Skeletal muscle cell (primary cell): Measurements from ENCODE around the gene TRIM49D1.
"Not testable (repeated sequence)": the region's sequence is repeated elsewhere in the genome, so short reads cannot be mapped to it uniquely, and the experiment has no call there.

Source experiments
- DNase-seq: peaks from one replicate; pipeline ENCODE4 v3.0.0-alpha.2; 2010; ENCODE audit warnings: low read depth
- H3K4me3 ChIP-seq: 2 replicates; pipeline ENCODE4 v1.5.1; 2011; ENCODE audit warnings: low read depth, mild to moderate bottlenecking, control low read depth, low read length, moderate library complexity

TRIM49D1 gene, protein sequence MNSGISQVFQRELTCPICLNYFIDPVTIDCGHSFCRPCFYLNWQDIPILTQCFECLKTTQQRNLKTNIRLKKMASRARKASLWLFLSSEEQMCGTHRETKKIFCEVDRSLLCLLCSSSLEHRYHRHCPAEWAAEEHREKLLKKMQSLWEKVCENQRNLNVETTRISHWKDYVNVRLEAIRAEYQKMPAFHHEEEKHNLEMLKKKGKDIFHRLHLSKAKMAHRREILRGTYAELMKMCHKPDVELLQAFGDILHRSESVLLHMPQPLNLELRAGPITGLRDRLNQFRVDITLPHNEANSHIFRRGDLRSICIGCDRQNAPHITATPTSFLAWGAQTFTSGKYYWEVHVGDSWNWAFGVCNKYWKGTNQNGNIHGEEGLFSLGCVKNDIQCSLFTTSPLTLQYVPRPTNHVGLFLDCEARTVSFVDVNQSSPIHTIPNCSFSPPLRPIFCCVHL

DNA sequence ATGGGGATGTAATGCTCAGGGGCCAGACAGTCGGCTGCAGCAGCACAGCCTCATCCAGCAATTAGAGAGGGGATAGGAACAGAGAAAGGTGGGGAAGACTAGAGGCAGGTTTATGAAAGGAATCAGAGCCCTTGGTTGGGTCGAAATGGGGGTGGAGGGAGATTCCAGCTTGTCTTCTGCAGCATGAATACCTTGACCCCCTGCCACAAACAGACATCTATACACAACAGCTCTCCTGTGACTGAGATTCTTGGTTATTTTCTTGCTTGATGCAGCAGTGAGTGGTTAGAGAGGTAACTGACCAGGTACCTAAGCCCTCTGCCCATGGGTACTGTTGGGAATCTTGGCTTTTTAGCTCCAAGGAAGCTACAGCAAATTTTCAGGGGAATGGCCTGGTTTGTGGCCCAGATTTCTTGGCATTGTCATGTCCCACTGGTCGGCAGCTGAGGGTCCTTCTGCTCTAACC, at the start of gene TRIM49D1:
TRIM49D1 (minus strand) TSS at position 51 of the 466 bp plus-strand sequence. CDS start 4,535 bp downstream, outside the sequence.
- DNase-seq = no peak
- no peak within 1 kb of the TSS for H3K4me3 ChIP-seq

DNA sequence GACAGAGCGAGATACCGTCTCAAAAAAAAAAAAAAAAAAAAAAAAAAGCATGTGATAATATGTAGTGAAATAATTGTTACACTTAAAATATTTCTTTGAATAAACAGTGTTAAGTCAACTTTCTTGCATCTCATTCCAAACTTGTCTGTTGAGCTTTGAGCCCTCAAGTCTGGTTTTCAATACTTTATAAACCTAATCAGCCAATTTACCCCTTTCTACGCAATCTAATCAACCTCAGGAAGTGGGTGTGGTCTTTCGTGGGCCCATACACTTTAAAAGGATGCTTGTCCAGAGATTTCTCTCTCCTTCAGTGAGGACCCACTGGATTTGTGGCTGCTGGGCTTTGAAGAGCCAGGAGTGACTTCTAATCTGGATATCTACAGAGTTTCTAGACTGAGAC, 43.7 kb upstream of the TRIM49D1 start, which contains the start of gene TRIM64:
TRIM64 (plus strand) TSS at position 301 of the 400 bp plus-strand sequence. CDS start 2,467 bp downstream, outside the sequence.
- DNase-seq = not testable (repeated sequence)

DNA sequence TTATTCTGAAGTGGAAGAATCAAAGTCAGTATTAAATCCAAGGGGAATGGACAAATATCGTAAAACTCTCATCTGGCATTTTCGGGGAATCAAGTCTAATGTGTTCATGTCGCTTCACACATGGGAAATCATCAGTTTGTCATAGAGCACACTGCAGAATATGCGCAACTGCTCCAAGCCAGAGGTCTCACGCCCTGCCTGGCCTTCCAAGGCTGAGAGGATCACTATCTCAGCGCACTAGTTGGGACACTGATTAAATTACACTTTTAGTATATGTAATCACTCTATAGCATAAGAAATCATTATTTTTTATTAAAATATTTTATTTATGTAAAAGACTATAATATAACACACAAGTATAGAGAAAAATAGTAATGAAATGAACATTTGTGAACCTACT, 38.8 kb upstream of the TRIM49D1 start:
- not testable (repeated sequence) for DNase-seq, H3K4me3 ChIP-seq

More for the DNA sequence above, 43.7 kb upstream of the TRIM49D1 start, which contains the start of gene TRIM64:
- H3K4me3 ChIP-seq = not testable (repeated sequence)

DNA sequence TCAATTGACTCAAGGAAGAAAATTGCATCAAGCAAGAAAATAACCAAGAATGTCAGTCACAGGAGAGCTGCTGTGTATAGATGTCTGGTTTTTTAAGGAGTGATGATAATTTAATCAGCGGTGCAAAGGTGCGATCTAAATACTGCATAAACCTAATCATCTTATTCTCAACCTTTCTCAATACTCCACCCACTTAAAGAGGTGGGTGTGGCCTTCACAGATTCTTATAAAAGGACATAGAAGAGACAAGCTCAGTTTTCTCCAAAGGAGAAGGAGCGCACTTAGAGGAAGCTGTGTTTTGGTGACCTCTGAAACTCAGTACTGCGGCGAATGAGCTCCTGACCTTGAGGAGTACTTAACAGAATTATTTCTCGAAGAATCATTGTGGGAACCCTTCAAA, 1.7 kb upstream of the TRIM49D1 start, which contains the start of gene TRIM49D2:
TRIM49D2 (plus strand) TSS at position 301 of the 400 bp plus-strand sequence. CDS start 2,698 bp downstream, outside the sequence.
- not testable (repeated sequence) for DNase-seq, H3K4me3 ChIP-seq

DNA sequence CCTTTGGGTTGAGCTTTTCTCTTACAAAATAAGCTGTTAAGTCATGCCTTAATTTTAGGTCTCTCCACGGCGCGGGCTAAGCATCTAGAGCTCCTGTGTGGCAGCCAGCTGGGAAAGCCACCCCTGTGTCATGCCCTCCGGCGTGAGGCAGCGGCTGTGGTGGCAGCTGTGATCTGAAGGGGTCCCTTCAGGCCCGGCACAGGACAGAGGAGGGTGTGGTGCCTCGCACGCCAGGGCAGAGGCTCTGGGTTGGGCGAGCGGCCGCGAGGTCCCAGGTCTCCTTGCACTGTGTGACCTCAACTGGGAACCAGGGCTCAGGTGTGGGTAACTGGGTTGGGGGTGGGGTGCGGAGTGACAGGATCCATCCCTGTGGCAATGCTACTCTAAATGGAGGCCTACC, 21.2 kb downstream of the TRIM49D1 start:
- DNase-seq = not testable (repeated sequence)

DNA sequence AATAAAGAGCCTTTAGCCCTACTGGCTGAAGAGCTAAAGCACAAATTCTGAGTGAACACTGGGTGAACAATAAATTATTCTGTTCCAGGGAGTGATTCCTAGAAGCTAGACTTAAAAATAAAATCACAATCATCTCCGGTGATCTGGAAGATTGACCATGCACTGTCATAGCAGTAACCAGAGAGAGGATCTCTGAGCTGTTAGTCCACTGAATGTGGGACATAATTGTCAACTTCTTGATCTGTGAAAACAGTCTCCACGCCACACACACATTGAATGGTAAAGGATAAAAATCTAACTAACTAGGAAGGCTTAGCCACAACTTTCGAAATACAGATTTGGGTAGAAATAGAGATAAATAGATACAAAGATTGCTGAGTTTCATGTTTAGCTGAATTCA, 28.8 kb downstream of the TRIM49D1 start:
- not testable (repeated sequence) for DNase-seq

More for the DNA sequence above, 21.2 kb downstream of the TRIM49D1 start:
- H3K4me3 ChIP-seq = not testable (repeated sequence)

DNA sequence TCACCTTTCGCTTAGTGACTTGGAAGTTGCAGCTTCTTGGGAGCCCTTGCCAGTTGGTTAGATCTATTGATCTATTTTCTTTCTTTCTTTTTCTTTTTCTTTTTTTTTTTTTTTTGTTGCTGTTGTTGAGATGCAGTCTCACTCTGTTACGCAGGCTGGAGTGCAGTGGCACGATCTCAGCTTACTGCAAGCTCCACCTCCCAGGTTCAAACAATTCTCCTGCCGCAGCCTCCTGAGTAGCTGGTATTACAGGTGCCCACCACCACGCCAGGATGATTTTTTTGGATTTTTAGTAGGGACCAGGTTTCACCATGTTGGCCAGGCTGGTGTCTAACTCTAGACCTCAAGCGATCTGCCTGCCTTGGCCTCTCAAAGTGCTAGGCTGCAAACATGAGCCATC, 44.5 kb downstream of the TRIM49D1 start:
- not testable (repeated sequence) for H3K4me3 ChIP-seq, DNase-seq

More for the DNA sequence above, 28.8 kb downstream of the TRIM49D1 start:
- H3K4me3 ChIP-seq = not testable (repeated sequence)

DNA sequence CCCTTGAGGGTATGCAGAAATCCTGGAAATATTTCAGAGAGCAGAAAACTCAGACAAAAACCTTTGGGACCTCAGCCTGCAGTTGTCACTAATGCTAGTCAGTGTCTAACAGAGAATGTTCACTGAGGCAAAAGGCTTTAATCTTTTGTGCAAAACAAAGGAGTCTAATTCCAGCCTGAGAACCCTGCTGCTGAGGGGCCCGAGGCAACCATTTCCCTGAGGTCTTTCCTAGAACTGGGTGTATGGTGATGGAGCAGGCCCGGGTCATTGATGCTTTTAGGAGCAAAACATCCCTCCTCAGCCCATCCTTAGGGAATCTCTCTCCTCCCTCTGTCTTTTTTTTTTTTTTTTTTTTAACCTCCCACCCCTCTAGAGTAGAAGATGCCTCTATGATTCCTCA, 49.5 kb downstream of the TRIM49D1 start:
- not testable (repeated sequence) for H3K4me3 ChIP-seq, DNase-seq

DNA sequence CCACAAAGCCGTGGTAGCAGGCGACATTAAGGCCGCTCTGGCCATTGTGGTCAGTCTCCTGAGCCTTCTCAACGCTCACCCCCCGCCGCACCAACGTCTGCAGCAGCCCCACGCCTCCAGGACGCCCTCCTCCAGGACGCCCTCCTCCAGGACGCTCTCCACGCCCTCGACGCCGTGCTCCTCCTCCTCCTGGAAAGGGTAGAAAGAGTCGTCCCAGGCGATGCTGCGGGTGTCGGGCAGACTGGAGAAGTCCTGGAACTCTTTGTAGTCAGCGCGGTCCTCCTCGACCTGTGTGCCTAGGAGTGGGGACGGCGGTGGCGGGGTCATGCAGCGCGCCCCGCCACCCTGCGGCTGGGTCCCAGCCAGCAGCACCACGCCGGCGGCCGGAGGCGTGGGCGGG, 56.8 kb downstream of the TRIM49D1 start:
- not testable (repeated sequence) for DNase-seq

DNA sequence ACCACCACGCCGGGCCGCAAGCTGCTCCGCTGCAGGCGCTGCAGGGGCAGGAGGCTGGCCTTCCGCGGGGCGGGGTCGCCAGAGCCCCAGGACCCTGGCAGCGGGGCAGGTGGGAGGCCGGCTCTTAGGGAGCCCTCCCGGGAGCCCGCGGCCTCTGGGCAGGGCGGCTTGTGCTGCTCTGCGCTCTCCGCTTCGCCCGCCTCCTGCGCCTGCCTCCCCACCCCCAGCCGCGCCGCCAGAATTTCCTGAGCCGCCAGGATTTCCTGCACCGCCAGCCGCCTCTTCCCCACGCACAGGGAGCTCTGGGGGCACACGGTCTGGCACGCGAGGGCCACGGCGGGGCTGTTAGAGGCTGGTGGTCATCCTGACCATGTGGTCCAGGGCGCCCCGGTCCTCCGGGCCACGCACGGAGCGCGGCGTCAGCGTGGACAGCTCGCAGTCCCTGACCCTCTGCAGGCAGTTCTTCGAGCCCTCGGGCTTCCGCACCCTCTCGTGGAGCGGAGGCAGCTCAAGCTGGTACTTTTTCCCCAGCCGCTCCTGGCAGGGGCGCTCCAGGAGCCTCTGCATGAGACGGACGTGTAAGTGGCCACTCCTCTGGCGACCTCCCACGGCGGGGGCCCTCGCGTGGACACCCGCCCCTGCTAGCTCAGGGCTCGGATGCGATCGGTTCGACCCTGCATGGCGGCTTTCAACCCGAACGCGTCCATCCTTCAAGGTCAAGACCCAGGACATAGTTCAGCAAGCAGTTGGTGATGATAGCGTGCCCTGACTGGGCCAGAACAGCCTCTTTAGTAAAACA, 57.9 kb downstream of the TRIM49D1 start:
- DNase-seq = not testable (repeated sequence)
- H3K4me3 ChIP-seq = peak overlapping the region; percentile 28

More for the DNA sequence above, 56.8 kb downstream of the TRIM49D1 start:
- H3K4me3 ChIP-seq = not testable (repeated sequence)
